MM.1S (cell line): Measurements from ENCODE around the gene CHI3L1.

Experiments used
- EZH2 ChIP-seq: fragments of 300-600 bp; sonication (generic); optimal IDR thresholded peaks from 2 replicates; pipeline ENCODE3; 2017; ENCODE audit warnings: low read depth, mild to moderate bottlenecking, antibody characterized with exemption, low read length, mixed read lengths
- TF ChIP-seq, protein P1 (sequence below): fragments of 300-600 bp; sonication (generic); IDR thresholded peaks from 2 replicates; pipeline ENCODE4 v1.5.1; 2016; ENCODE audit warnings: antibody characterized with exemption, low read length, mixed read lengths

DNA sequence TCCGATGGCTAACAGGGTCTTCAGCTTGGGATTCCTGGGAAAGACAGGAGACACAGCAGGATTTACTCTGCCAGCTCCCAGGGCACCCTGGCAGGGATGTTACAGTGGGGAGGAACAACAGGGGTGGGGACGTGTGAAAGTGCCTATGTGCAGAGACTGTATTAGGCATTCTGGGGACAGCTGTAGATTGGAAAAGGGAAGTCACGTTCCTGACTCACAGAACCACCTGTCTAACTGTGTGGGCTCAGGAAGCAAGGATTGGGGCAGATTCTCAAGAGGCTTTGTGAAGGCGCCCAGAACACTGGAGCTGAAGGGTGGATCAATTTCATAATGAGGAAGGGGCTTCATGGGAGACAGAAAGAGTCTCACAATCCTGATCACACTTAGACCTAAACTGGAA is 38.6 kb upstream of the CHI3L1 start:
- TF ChIP-seq EZH2 = no peak
- TF ChIP-seq, protein P1, sequence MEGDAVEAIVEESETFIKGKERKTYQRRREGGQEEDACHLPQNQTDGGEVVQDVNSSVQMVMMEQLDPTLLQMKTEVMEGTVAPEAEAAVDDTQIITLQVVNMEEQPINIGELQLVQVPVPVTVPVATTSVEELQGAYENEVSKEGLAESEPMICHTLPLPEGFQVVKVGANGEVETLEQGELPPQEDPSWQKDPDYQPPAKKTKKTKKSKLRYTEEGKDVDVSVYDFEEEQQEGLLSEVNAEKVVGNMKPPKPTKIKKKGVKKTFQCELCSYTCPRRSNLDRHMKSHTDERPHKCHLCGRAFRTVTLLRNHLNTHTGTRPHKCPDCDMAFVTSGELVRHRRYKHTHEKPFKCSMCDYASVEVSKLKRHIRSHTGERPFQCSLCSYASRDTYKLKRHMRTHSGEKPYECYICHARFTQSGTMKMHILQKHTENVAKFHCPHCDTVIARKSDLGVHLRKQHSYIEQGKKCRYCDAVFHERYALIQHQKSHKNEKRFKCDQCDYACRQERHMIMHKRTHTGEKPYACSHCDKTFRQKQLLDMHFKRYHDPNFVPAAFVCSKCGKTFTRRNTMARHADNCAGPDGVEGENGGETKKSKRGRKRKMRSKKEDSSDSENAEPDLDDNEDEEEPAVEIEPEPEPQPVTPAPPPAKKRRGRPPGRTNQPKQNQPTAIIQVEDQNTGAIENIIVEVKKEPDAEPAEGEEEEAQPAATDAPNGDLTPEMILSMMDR = no peak
